Spleen (tissue), 11 donors: Measurements from ENCODE around the gene CHKB. TPM values are rescaled to one million over a fixed set of nuclear protein-coding genes. Genes with fewer than 3 reads are reported as not detected.

Experiments used
- DNase-seq: peaks from one replicate; pipeline ENCODE4 v3.0.0-alpha.2; 2020
- H3K27ac ChIP-seq, 8 donors: fragments of 200-600 bp; sonication (generic) in 7 of 8; 1 replicate in 4 of 8; 2 replicates in 4 of 8; pipeline versions ENCODE4 v1.5.0 to v1.8.0; 2016 to 2021; ENCODE audit warnings: inconsistent platforms in 4 of 8, mild to moderate bottlenecking in 4 of 8, moderate library complexity in 1 of 8
- H3K27me3 ChIP-seq, 7 donors: fragments of 200-600 bp; sonication (generic) in 6 of 7; replicated peaks in 1 of 7; 1 replicate in 4 of 7; 2 replicates in 3 of 7; pipeline versions ENCODE4 v1.5.0 to v1.8.0; 2016 to 2021; ENCODE audit warnings: inconsistent platforms in 3 of 7, mild to moderate bottlenecking in 1 of 7
- H3K36me3 ChIP-seq, 6 donors: fragments of 200-600 bp; sonication (generic) in 5 of 6; 1 replicate in 4 of 6; 2 replicates in 2 of 6; pipeline versions ENCODE4 v1.5.0 to v1.8.0; 2016 to 2021; ENCODE audit warnings: inconsistent platforms in 2 of 6
- H3K4me1 ChIP-seq, 6 donors: fragments of 200-600 bp; sonication (generic) in 5 of 6; 1 replicate in 3 of 6; 2 replicates in 3 of 6; pipeline versions ENCODE4 v1.5.0 to v1.8.0; 2016 to 2021; ENCODE audit warnings: inconsistent platforms in 3 of 6
- H3K4me3 ChIP-seq, 8 donors: fragments of 200-600 bp; sonication (generic) in 7 of 8; 1 replicate in 4 of 8; 2 replicates in 4 of 8; pipeline versions ENCODE4 v1.5.0 to v1.8.0; 2016 to 2021; ENCODE audit warnings: inconsistent platforms in 4 of 8, mild to moderate bottlenecking in 4 of 8, moderate library complexity in 2 of 8
- H3K9me3 ChIP-seq, 8 donors: fragments of 200-600 bp; sonication (generic) in 7 of 8; 1 replicate in 4 of 8; 2 replicates in 4 of 8; pipeline versions ENCODE4 v1.5.0 to v1.8.0; 2016 to 2021; ENCODE audit warnings: inconsistent platforms in 4 of 8
- POLR2A ChIP-seq, 3 donors: fragments of 450-650 bp; IDR thresholded peaks; one replicate each; pipeline ENCODE4 v1.5.1; 2017; ENCODE audit warnings: antibody characterized with exemption in 3 of 3, mild to moderate bottlenecking in 1 of 3
- POLR2AphosphoS5 ChIP-seq, 3 donors: sonication (generic); formaldehyde crosslinking; IDR thresholded peaks; one replicate each; pipeline ENCODE4 v1.5.1; 2017; ENCODE audit warnings: antibody characterized with exemption in 3 of 3
- WGBS, 5 donors: extraction: QIAGEN DNeasy Blood & Tissue Kit in 3 of 5; methylation state at CpG; one replicate each; pipeline versions ENCODE4 v1.1.5 to v1.1.7; 2013 to 2018; 5-methylcytosine and 5-hydroxymethylcytosine counted together
- intact Hi-C: fragments of 100-400 bp; cut with DNase I; formaldehyde crosslinking; loops from one replicate; pipeline ENCODE4 v1.15.0; 2023; ENCODE audit warnings: low total_unique reads
- polyA plus RNA-seq, 3 donors: library from polyadenylated mRNA; stranded (reverse); fragments of 200-250 nt; gene quantifications; one replicate each; pipeline ENCODE4 v1.2.1, GENCODE V29; 2013
- total RNA-seq, 7 donors: library from RNA; depleted of rRNA in 3 of 7; stranded (reverse); fragments of >200 nt in 3 of 7; fragmentation: NEBNext Ultra II Directional in 4 of 7; extraction: Animal tissue kit (Norgen Biotek cat#: 25700) in 4 of 7; gene quantifications; one replicate each; pipeline versions ENCODE4 v1.1.0 to v1.2.1, GENCODE V29; 2016 to 2021
- TF ChIP-seq, protein P1 (sequence below), 11 experiments: fragments of 200-600 bp in 7 of 11; fragments of 450-650 bp in 4 of 11; sonication (generic) in 4 of 11; IDR thresholded peaks in 8 of 11; conservative IDR thresholded peaks in 3 of 11; 1 replicate in 7 of 11; 2 replicates in 4 of 11; pipeline versions ENCODE4 v1.4.0 to v1.8.0; 2016 to 2021; ENCODE audit warnings: antibody characterized with exemption in 11 of 11, inconsistent platforms in 4 of 11, mild to moderate bottlenecking in 1 of 11
- donor health status: healthy with polysubstance abuse.
- donor health status: DM: no; HTN: no; CAD: no; lungs with moderate emphysema.
- donor health status: DM: no; HTN: no; CAD: no.
- donor health status: Bipolar disorder and iron deficiency.
- donor health status: healthy.
- donor health status: DM: no; HTN: no; CAD: no.
- donor health status: DM: yes; HTN: yes; CAD: no.

CHKB gene
- total and polyA plus RNA-seq, 10 donors = 94.4 to 502 (median 129) TPM

DNA sequence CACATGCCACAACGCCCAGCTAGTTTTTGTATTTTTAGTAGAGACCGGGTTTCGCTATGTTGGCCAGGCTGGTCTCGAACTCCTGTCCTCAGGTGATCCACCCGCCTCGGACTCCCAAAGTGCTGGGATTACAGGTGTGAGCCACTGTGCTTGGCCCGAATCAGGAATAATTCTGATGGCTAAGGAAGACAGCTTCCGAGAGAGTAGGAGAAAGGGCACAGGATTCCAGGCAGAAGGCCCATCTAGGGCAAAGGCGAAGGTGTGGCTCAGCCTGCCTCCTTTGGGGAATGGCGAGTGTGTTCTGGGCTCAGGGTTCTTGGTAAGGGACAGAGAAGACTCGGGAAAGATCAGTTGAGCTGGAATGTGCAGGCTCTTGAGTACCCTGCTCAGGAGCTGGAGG is 18.4 kb downstream of the CHKB start:
- TF ChIP-seq POLR2AphosphoS5 (IDR thresholded peaks at IDR 0.05) = no peak
- TF ChIP-seq, protein P1, sequence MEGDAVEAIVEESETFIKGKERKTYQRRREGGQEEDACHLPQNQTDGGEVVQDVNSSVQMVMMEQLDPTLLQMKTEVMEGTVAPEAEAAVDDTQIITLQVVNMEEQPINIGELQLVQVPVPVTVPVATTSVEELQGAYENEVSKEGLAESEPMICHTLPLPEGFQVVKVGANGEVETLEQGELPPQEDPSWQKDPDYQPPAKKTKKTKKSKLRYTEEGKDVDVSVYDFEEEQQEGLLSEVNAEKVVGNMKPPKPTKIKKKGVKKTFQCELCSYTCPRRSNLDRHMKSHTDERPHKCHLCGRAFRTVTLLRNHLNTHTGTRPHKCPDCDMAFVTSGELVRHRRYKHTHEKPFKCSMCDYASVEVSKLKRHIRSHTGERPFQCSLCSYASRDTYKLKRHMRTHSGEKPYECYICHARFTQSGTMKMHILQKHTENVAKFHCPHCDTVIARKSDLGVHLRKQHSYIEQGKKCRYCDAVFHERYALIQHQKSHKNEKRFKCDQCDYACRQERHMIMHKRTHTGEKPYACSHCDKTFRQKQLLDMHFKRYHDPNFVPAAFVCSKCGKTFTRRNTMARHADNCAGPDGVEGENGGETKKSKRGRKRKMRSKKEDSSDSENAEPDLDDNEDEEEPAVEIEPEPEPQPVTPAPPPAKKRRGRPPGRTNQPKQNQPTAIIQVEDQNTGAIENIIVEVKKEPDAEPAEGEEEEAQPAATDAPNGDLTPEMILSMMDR (IDR thresholded peaks at IDR 0.05 in 8 of 11, conservative IDR thresholded peaks at IDR 0.05 in 3 of 11) = no peak
- no peak for TF ChIP-seq POLR2A (IDR thresholded peaks at IDR 0.05)
- Histone ChIP-seq H3K4me3 (no peak overlapping the region), H3K9me3 (no peaks in the 10 kb centered on the region), H3K27me3 (no peaks in the 10 kb centered on the region), H3K4me1 (peaks cover 4 to 15% (median 9%) of the 10 kb centered on the region in 6 donors), H3K36me3 (peaks cover 0 to 22% (median 9%) of the 10 kb centered on the region in 6 donors), H3K27ac (no peak overlapping the region)
- 90 to 98% (median 94%) methylated on average over 11 of the region's 11 CpGs for WGBS, 5 donors
- intact Hi-C loops = no loop called here
- no peak for DNase-seq

DNA sequence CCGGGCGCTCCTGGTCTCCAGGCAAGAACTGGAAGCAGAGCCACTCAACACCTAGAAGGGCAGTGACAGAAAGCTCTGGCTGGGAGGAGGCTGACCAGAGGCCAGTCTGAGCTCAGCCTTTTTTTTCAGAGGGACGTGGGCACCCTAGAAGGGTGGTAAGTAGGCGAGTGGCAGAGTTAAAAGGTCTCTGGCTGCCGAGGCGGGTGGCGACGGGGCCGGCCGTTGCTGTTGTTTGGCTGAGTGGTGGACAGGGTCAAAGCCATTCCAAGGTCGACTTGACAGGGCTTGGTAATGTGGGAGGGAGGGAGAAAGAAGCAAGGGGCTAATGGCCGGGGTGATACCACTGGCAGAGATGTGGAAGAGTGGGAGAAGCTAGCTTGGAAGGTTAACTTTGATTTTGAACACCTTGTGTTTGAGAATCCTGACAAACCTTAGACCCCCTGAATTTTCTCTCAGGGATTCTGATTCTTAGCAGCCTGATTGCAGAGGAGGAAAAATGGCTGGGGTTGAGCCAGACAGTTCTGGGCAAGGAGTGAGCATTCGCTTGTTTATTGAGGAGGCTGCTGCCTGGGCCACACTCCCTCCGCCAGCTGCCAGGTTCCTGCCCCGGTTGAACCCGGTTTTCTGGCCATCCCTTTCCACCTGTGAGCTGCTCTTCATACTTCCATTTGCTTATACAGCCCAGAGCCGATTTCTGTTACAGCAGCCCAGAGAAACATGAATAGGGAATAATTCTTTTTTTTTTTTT is 19.1 kb downstream of the CHKB start:
- peak overlapping the region; percentile 38 to 67 (median 55) for H3K4me3 ChIP-seq
- intact Hi-C loops = no loop called here

DNA sequence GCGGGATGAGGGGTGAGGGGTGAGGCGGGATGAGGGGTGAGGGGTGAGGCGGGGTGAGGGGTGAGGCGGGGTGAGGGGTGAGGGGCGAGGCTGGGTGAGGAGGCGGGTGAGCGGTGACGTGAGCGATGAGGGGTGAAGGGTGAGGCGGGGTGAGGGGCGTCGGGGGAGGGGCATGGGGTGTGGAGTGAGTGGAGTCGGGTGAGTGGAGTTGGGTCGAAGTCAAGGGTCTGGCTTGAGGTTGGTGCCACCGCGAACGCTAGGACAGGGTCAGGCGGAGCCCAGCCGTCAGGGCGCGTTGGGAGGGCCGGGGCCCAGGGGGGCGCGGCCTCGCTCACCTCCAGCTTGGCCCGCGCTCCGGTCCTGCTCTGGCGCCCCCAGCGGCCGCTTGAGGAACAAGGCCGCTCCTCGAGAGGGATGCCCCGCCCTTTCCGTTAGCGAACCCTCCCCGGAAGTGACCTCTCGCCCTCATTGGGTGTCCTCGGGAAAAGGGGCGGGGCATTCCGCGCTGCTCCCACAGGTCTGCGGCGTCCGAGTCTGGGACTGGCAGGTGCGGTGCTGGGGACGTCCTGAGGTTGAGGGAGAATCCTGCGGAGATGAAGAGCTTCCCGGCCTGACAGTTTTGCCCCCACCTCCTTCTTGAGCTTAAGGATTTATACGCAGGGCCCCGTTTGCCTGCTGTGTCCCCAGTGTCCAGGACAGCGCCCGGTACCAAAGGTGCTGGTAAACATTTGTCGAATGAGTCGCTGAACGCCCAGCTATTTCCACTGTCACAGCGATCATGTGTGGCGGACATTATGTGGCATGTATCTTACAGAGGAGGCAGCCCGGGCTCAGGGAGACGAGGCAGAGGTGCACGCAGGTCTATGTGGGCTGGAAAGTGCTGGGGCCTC is 19.9 kb downstream of the CHKB start, which contains the start of gene SYCE3:
TSS of gene SYCE3 (minus strand) at position 397 of the 890 bp plus-strand sequence. CDS start 6,514 bp downstream, outside the sequence.
- Histone ChIP-seq H3K27me3 (no peaks in the 10 kb centered on the region), H3K4me3 (peak within 1 kb of the TSS; percentile 38 to 67 (median 55)), H3K4me1 (peaks cover 4 to 15% (median 9%) of the 10 kb centered on the region in 6 donors), H3K9me3 (no peaks in the 10 kb centered on the region), H3K27ac (peak within 1 kb of the TSS; percentile 37 to 85 (median 63)), H3K36me3 (peaks cover 0 to 6% (median 0%) of the 10 kb centered on the region in 6 donors)
- DNase-seq = peak; percentile 99
- TF ChIP-seq POLR2A (IDR thresholded peaks at IDR 0.05) = no peak
- TF ChIP-seq, protein P1 (IDR thresholded peaks at IDR 0.05 in 8 of 11, conservative IDR thresholded peaks at IDR 0.05 in 3 of 11) = peak; percentile 94 to 100 (median 99)
- TF ChIP-seq POLR2AphosphoS5 (IDR thresholded peaks at IDR 0.05) = peak; percentile 91 to 94 (median 93)
- intact Hi-C loops = no loop called here
- 1 to 11% (median 5%) methylated on average over 43 to 61 of the region's 61 CpGs for WGBS, 5 donors

More for the DNA sequence above, 19.1 kb downstream of the CHKB start:
- DNase-seq = no peak
- H3K4me1 ChIP-seq = peaks cover 4 to 15% (median 9%) of the 10 kb centered on the region in 6 donors
- H3K36me3 ChIP-seq = peaks cover 0 to 15% (median 3%) of the 10 kb centered on the region in 6 donors
- peak overlapping the region in 7 of 8 donors; percentile 37 to 85 (median 68) for H3K27ac ChIP-seq
- H3K9me3 ChIP-seq = no peaks in the 10 kb centered on the region
- TF ChIP-seq POLR2AphosphoS5 (IDR thresholded peaks at IDR 0.05) (no peak), POLR2A (IDR thresholded peaks at IDR 0.05) (no peak)
- TF ChIP-seq, protein P1 (IDR thresholded peaks at IDR 0.05 in 8 of 11, conservative IDR thresholded peaks at IDR 0.05 in 3 of 11) = no peak
- H3K27me3 ChIP-seq = no peaks in the 10 kb centered on the region
- WGBS, 5 donors = 28 to 39% (median 37%) methylated on average over 17 of the region's 17 CpGs
